Astrocyte (in vitro differentiated cells and primary cell): ENCODE data around the gene PHLDA1. TPM values are rescaled to one million over a fixed set of nuclear protein-coding genes. Genes with fewer than 3 reads are reported as not detected.

Source experiments
- DNase-seq: peaks from one replicate; pipeline ENCODE4 v3.0.0-alpha.2; 2010; ENCODE audit warnings: low read depth
- FAIRE-seq: peaks from 2 replicates; lab custom pipeline; 2011; peaks lifted over from hg19 to GRCh38; lab: Jason Lieb, UNC
- H2AFZ ChIP-seq: 2 replicates; pipeline ENCODE4 v1.6.0; 2012; ENCODE audit warnings: low read depth, low read length, inconsistent platforms
- H3K27ac ChIP-seq: 2 replicates; pipeline ENCODE4 v1.5.1; 2011; ENCODE audit warnings: low read depth, low read length, inconsistent platforms
- H3K27me3 ChIP-seq: 2 replicates; pipeline ENCODE4 v1.6.0; 2011; ENCODE audit warnings: low read length, inconsistent platforms; ENCODE audit not compliant: insufficient read depth
- H3K36me3 ChIP-seq: 2 replicates; pipeline ENCODE4 v1.5.1; 2011; ENCODE audit warnings: low read length, inconsistent platforms; ENCODE audit not compliant: insufficient read depth
- H3K4me1 ChIP-seq: 2 replicates; pipeline ENCODE4 v1.5.1; 2011; ENCODE audit warnings: low read length, inconsistent platforms; ENCODE audit not compliant: insufficient read depth
- H3K4me2 ChIP-seq: 2 replicates; pipeline ENCODE4 v1.6.0; 2012; ENCODE audit warnings: low read length, inconsistent platforms
- H3K4me3 ChIP-seq: 2 replicates; pipeline ENCODE4 v1.5.1; 2011; ENCODE audit warnings: low read depth, mild to moderate bottlenecking, low read length, inconsistent platforms; ENCODE audit not compliant: insufficient read depth
- H3K79me2 ChIP-seq: 2 replicates; pipeline ENCODE4 v1.6.0; 2012; ENCODE audit warnings: mild to moderate bottlenecking, low read length, inconsistent platforms; ENCODE audit not compliant: insufficient read depth
- H3K9ac ChIP-seq: 2 replicates; pipeline ENCODE4 v1.6.0; 2012; ENCODE audit warnings: mild to moderate bottlenecking, low read length, inconsistent platforms
- H3K9me3 ChIP-seq: 2 replicates; pipeline ENCODE4 v1.5.1; 2012; ENCODE audit warnings: low read depth, mild to moderate bottlenecking, low read length, inconsistent platforms; ENCODE audit not compliant: insufficient read depth
- H4K20me1 ChIP-seq: 2 replicates; pipeline ENCODE4 v1.6.0; 2012; ENCODE audit warnings: low read length, inconsistent platforms; ENCODE audit not compliant: insufficient read depth
- H3K27ac Mint-ChIP-seq: one replicate; pipeline ENCODE4 v1.8.0; 2021; ENCODE audit warnings: mild to moderate bottlenecking, mixed read lengths; ENCODE audit not compliant: unreplicated experiment
- H3K27me3 Mint-ChIP-seq: one replicate; pipeline ENCODE4 v1.8.0; 2021; ENCODE audit warnings: low read depth, mixed read lengths; ENCODE audit not compliant: unreplicated experiment
- H3K36me3 Mint-ChIP-seq: one replicate; pipeline ENCODE4 v1.8.0; 2021; ENCODE audit warnings: low read depth, mixed read lengths; ENCODE audit not compliant: unreplicated experiment
- H3K4me1 Mint-ChIP-seq: one replicate; pipeline ENCODE4 v1.8.0; 2021; ENCODE audit warnings: low read depth, mixed read lengths; ENCODE audit not compliant: unreplicated experiment
- H3K4me3 Mint-ChIP-seq: one replicate; pipeline ENCODE4 v1.8.0; 2021; ENCODE audit warnings: mild to moderate bottlenecking, moderate library complexity, mixed read lengths; ENCODE audit not compliant: unreplicated experiment
- H3K9me3 Mint-ChIP-seq: one replicate; pipeline ENCODE4 v1.8.0; 2021; ENCODE audit warnings: mild to moderate bottlenecking, mixed read lengths; ENCODE audit not compliant: unreplicated experiment
- EZH2 ChIP-seq: IDR thresholded peaks from 2 replicates; pipeline ENCODE4 v1.6.1; 2012; ENCODE audit warnings: mild to moderate bottlenecking, low read length, inconsistent platforms; ENCODE audit not compliant: insufficient read depth
- total RNA-seq: library from RNA; stranded (reverse); gene quantifications from 2 replicates; pipeline ENCODE4 v1.2.1, GENCODE V29; 2021
- TF ChIP-seq, protein P1 (sequence below): IDR thresholded peaks from 2 replicates; pipeline ENCODE4 v1.5.1; 2011; ENCODE audit warnings: low read depth, mild to moderate bottlenecking, inconsistent platforms, low read length, moderate library complexity; ENCODE audit not compliant: insufficient read depth

The PHLDA1 gene
- total RNA-seq, 1 donor from 2014 or later, result 43.9 TPM

GRCh38 chr12:76003355-76003638 lies 28.3 kb downstream of the PHLDA1 start:
- no peak for TF ChIP-seq EZH2
- TF ChIP-seq, protein P1, sequence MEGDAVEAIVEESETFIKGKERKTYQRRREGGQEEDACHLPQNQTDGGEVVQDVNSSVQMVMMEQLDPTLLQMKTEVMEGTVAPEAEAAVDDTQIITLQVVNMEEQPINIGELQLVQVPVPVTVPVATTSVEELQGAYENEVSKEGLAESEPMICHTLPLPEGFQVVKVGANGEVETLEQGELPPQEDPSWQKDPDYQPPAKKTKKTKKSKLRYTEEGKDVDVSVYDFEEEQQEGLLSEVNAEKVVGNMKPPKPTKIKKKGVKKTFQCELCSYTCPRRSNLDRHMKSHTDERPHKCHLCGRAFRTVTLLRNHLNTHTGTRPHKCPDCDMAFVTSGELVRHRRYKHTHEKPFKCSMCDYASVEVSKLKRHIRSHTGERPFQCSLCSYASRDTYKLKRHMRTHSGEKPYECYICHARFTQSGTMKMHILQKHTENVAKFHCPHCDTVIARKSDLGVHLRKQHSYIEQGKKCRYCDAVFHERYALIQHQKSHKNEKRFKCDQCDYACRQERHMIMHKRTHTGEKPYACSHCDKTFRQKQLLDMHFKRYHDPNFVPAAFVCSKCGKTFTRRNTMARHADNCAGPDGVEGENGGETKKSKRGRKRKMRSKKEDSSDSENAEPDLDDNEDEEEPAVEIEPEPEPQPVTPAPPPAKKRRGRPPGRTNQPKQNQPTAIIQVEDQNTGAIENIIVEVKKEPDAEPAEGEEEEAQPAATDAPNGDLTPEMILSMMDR, result no peak
- no peak for FAIRE-seq
- H3K4me1 ChIP-seq, result peaks cover 11% of the 10 kb centered on the region
- no peaks in the 10 kb centered on the region for H4K20me1 ChIP-seq
- Mint-ChIP-seq H3K27me3 (no peaks in the 10 kb centered on the region), H3K36me3 (no peaks in the 10 kb centered on the region), H3K9me3 (peaks cover 2% of the 10 kb centered on the region), H3K4me3 (no peak overlapping the region), H3K27ac (no peak overlapping the region), H3K4me1 (peaks cover 6% of the 10 kb centered on the region)
- H3K27ac ChIP-seq, result no peak overlapping the region
- H3K9ac ChIP-seq, result no peak overlapping the region
- DNase-seq, result no peak
- H3K27me3 ChIP-seq, result no peaks in the 10 kb centered on the region
- H3K4me2 ChIP-seq, result no peak overlapping the region
- no peak overlapping the region for H3K4me3 ChIP-seq
- H3K9me3 ChIP-seq, result no peaks in the 10 kb centered on the region
- no peaks in the 10 kb centered on the region for H3K79me2 ChIP-seq
- no peaks in the 10 kb centered on the region for H3K36me3 ChIP-seq
- no peak overlapping the region for H2AFZ ChIP-seq

- Mint-ChIP-seq H3K9me3 (peaks cover 2% of the 10 kb centered on the region), H3K4me3 (no peak overlapping the region), H3K27me3 (no peaks in the 10 kb centered on the region), H3K4me1 (peaks cover 9% of the 10 kb centered on the region), H3K27ac (no peak overlapping the region), H3K36me3 (no peaks in the 10 kb centered on the region)
- no peaks in the 10 kb centered on the region for H4K20me1 ChIP-seq
- H3K79me2 ChIP-seq, result no peaks in the 10 kb centered on the region
- TF ChIP-seq, protein P1, result no peak
- TF ChIP-seq EZH2, result no peak
- no peaks in the 10 kb centered on the region for H3K36me3 ChIP-seq
- H3K27ac ChIP-seq, result no peak overlapping the region
- H3K27me3 ChIP-seq, result no peaks in the 10 kb centered on the region
- peaks cover 12% of the 10 kb centered on the region for H3K4me1 ChIP-seq
- no peaks in the 10 kb centered on the region for H3K9me3 ChIP-seq
- no peak overlapping the region for H3K4me2 ChIP-seq
- H3K4me3 ChIP-seq, result no peak overlapping the region
- no peak overlapping the region for H3K9ac ChIP-seq
- FAIRE-seq, result no peak
- no peak for DNase-seq
- no peak overlapping the region for H2AFZ ChIP-seq
Observed at GRCh38 chr12:76002598-76003354, 28.8 kb downstream of the PHLDA1 start.
